ENCODE measurements around the gene AKR7A2.
"Not testable (repeated sequence)": the region's sequence is repeated elsewhere in the genome, so short reads cannot be mapped to it uniquely, and the experiment has no call there.

The AKR7A2 gene

GRCh38 chr1:19294638-19295037 is 17.3 kb downstream of the AKR7A2 start:
- TF ChIP-seq REST (IDR thresholded peaks at IDR 0.05; ENCODE audit: insufficient read depth in 1 of 2, low read depth in 2 of 2, low read length in 2 of 2) (no peak), FOXP2 (optimal IDR thresholded peaks at IDR 0.05; ENCODE audit: borderline replicate concordance, extremely low read depth, extremely low read length, insufficient read depth) (no peak), POLR2AphosphoS5 (IDR thresholded peaks at IDR 0.05; ENCODE audit: low read depth, low read length) (no peak), TAF1 (IDR thresholded peaks at IDR 0.05; ENCODE audit: borderline replicate concordance, insufficient read depth, low read length) (no peak), SIN3A (IDR thresholded peaks at IDR 0.05; ENCODE audit: borderline replicate concordance, insufficient read depth, low read length) (no peak)

GRCh38 chr1:19289244-19289643 is 22.7 kb downstream of the AKR7A2 start:
- TF ChIP-seq REST (IDR thresholded peaks at IDR 0.05; ENCODE audit: insufficient read depth in 1 of 2, low read depth in 2 of 2, low read length in 2 of 2) (no peak), TAF1 (IDR thresholded peaks at IDR 0.05; ENCODE audit: borderline replicate concordance, insufficient read depth, low read length) (no peak), SIN3A (IDR thresholded peaks at IDR 0.05; ENCODE audit: borderline replicate concordance, insufficient read depth, low read length) (no peak), POLR2AphosphoS5 (IDR thresholded peaks at IDR 0.05; ENCODE audit: low read depth, low read length) (no peak), FOXP2 (optimal IDR thresholded peaks at IDR 0.05; ENCODE audit: borderline replicate concordance, extremely low read depth, extremely low read length, insufficient read depth) (no peak)

- TF ChIP-seq REST (IDR thresholded peaks at IDR 0.05; ENCODE audit: insufficient read depth in 1 of 2, low read depth in 2 of 2, low read length in 2 of 2); POLR2AphosphoS5 (IDR thresholded peaks at IDR 0.05; ENCODE audit: low read depth, low read length); SIN3A (IDR thresholded peaks at IDR 0.05; ENCODE audit: borderline replicate concordance, insufficient read depth, low read length): not testable (repeated sequence)
Observed at GRCh38 chr1:19288324-19289241, 23.4 kb downstream of the AKR7A2 start, which contains the start of gene AKR7A3. Gene AKR7A3, minus strand, starts transcription at chr1:19288770. Its CDS starts 61 bp downstream, at chr1:19288709.

GRCh38 chr1:19287436-19288185 is 24.3 kb downstream of the AKR7A2 start:
- no peak for TF ChIP-seq SIN3A (IDR thresholded peaks at IDR 0.05; ENCODE audit: borderline replicate concordance, insufficient read depth, low read length)
- no peak for TF ChIP-seq REST (IDR thresholded peaks at IDR 0.05; ENCODE audit: insufficient read depth in 1 of 2, low read depth in 2 of 2, low read length in 2 of 2)
- TF ChIP-seq FOXP2 (optimal IDR thresholded peaks at IDR 0.05; ENCODE audit: borderline replicate concordance, extremely low read depth, extremely low read length, insufficient read depth): no peak
- TF ChIP-seq POLR2AphosphoS5 (IDR thresholded peaks at IDR 0.05; ENCODE audit: low read depth, low read length): no peak
- TF ChIP-seq TAF1 (IDR thresholded peaks at IDR 0.05; ENCODE audit: borderline replicate concordance, insufficient read depth, low read length): no peak
